Anterior cingulate cortex (tissue), 58 donors: ENCODE data around the gene ARAP1.

Source experiments
- DNase-seq, 58 donors: peaks; one replicate each; lab custom pipeline; 2025; lab: John Stamatoyannopoulos, UW

The ARAP1 gene

DNA sequence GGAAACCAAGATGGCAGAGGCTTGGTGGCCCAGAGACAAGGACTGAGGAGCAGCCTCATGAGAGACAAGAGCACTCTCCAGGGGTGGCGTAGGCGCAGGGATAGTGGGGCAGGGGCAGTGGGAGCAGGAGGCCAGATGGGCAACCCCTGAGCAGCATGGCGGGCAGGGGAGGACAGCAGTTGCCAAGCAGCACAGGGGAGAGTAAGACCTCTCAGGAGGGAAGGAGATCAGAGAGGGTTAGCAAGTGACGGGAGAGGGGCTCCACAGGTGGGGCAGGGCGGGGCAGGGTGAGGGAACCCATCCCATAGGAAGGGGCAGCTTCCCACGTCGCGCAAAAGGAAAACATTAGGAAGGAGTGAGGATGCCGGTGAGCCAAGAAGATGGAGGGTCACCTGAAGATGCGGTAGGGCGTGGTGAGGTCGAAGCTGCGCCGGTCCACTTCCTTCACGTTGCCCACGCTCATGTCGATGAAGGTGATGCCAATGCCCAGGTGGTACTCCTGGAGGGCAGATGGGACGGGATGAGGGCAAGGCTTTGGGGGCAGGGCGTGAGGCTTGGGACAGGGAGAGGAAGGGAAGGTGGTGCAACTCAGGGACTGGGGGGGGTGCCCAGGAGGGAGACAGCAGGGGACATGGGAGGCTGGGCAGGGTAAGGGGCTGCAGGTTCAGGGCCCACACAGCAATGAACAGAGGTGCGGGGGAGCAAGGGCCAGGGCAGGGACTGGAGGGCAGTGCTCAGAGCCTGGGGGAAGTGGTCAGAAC lies 42.5 kb downstream of the ARAP1 start:
- DNase-seq: no peak

DNA sequence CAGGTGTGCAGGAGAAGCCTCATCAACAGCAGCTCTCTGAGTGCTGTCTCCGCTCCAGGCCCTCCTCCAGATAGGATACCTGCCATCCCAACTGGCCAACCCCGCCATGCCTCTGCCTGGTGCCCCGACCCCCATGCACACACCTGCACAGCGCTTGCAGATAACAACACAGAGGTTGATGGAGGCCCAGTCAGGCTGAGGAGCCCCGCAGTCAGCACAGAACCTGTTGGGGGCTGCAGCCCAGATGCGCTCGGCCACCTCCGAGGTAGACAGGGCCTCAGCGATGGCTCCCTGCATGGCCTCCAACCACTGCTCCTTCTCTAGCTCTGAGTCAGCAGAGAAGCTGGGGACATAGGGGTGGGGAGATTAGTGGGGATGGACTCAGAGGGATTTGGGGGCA lies 45.2 kb downstream of the ARAP1 start:
- no peak for DNase-seq

DNA sequence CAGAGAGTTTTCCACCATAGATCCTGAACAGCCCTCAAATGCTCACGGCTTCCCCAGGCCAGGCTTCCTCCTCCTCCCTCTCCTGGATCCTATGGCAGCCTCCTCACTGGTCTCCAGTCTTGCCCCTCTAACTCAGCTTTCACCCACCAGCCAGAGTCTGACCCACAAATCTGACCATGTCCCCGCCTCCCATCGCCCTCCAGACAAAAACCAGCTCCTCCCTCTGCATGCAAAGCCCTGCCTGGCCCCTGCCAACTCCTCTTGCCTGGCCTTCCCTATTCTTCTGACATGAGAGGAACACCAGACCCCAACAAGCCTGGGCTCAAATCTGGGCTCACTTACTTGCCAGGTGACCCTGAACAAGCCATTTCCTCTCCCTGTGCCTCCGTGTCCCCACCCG lies 45.6 kb downstream of the ARAP1 start:
- DNase-seq: no peak

DNA sequence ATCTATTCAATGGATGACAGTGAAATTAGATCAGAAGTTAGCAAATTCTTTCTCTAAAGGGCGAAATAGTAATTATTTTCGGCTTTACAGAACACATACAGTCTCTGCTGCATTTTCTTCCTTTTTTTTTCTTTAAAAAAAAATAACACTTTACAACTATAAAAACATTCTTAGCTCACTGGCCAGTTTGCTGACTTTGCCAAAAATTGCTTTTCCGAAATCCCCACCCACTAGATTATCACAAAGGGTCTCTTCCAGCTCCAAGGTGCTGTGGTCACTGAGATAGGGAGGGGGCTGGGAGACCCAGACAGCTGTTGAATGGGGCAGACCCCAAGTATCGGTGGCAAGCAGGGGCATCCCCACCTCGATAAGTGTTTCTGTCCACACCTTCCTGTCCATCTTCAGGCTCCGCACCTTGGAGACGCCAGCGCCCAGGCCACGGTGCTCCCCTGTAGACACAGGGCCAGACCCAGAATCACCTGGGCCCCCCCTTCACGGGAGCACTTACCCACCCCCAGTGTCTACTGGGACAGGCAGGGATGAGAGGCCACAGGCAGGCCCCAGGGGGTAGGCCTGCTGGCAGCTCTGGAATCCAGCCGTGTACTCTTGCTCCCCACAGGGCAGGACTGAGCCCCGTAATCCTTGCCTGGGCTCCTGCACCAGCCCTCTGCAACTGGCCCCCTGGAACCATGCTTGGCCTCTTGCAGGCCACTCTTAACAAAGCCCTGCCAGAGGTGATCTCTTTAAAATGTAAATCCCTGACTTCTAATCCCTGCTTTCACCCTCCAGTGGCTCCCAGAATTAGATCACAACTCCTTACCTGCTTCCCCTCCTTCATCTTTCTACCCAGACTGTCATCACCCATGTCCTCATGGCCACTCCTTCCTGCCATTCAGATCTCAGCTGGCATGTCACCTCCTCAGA lies 46.5 kb downstream of the ARAP1 start:
- DNase-seq: no peak

DNA sequence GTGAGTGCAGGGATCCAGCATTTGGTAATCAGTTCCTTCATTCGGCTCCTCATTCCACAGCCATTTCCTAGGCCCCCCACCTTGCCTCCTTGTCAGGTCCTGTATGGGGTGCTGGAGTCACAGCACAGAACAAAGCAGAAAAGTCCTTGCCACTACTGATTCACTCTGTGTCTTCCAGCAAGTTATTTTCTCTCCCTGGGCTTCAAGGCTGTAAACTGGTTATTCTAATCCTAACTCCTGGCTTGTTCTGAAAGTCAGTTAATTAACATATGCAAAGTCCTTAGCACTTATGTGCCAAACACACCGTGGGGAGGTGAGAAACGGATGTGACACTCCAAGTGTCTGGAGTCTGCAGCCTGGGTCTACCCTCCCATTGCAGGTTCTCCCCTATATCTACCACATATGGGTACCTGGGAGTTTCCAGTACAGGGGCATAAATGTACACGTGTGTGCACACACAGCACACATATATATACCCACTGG lies 47.4 kb downstream of the ARAP1 start:
- no peak for DNase-seq

DNA sequence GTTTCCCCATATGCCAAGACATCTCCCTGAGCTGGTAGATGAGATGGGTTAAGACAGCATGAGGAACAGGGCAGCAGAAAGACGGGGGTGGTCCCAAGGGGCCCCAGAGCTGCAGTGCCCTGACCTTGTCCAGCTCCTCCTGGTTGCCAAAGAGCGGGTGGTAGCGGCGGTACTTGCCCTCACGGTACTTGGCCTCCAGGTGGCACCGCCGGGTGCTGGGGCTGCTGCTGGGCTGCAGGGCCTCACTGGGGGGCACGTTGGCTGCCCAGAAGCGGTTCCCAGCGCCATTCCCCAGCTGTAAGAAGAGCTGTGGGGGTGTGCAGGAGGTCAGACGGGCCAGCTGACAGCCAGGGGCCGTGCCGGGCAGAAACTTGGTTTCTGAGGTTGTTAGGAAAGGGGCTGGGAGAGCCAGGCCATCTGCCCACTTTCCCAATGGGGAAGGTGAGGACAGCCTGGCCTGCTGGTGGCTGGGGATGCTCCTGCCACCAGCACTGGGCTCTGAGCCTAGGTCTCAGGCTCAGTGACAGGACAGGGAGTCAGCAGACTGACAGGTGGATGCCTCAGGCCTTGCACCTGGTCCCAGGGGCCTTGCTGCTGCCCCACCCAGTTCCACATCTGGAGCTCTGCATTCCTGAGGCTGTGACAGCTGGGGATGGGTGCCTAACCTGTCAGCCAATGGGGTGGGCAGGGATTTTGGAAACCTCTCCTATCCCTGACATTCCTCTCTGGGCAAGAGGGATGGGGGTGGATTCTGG lies 48.0 kb downstream of the ARAP1 start:
- no peak for DNase-seq

DNA sequence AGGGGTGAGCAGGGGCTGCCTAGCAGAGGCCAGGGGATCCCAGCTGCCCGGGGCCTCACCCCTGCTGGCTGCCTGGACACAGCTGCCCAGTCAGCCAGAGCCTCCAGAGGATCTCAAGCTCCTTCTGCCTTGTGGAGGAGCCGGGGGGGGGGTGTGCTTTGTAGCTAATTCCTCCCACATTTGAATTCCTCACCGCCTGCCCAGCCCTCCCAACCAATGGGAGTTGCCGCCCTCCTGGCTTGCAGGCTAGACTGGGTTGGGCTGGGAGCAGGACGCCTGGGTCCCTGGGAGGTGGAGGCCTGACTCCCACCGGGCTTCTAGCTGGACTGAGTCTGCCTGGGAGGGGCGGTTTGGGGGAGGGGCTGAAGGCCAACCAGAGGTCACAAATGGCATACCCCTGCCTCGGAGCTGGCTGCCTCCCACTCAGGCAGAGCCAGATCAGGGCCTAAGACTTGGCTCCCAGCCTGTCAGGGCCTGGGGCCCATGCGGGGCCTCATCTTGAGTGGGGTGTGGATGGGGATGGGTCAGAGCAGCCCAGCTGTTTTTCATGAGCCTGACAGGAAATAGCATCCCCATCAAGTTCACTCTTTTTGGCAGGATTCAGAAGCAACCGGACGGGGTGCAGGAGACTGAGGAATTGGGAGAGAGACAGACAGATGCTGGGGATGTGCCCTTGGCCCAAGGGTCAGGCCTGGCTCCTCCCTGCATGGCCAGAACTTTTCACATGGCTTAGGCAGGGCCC lies 48.8 kb downstream of the ARAP1 start:
- peak in 13 of 58 donors; percentile 9 to 47 (median 30) for DNase-seq

DNA sequence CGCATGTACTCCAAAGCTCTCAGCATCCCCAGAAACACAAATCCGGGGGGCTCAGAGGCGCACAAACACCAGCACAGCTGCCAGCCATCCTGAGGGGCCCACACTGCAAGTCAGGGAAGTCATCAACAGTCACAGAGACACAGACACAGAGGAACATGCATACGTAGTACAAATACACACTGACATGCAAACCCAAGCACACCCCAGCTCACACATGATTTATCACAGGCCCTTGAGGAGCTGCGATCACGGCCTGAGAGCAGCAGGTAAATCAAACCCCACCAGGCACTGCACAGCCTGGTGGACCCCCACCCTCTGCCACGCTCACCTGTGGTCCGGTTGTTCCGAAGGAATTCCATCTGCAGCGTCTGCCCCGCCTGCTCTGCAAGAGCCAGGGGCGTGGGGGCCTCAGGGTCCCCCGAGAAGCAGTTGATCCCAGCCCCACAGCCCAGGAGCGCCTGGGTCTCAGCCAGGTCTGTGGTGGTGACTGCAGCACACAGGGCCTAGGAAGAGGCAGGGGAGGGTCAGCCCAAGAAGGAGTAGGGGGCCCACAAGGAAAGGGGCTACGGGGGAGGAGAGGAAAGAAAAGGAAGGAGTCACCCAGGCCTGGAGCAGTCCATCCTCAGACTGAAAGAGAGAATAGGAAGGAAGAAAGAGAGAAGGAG lies 49.5 kb downstream of the ARAP1 start:
- no peak for DNase-seq

DNA sequence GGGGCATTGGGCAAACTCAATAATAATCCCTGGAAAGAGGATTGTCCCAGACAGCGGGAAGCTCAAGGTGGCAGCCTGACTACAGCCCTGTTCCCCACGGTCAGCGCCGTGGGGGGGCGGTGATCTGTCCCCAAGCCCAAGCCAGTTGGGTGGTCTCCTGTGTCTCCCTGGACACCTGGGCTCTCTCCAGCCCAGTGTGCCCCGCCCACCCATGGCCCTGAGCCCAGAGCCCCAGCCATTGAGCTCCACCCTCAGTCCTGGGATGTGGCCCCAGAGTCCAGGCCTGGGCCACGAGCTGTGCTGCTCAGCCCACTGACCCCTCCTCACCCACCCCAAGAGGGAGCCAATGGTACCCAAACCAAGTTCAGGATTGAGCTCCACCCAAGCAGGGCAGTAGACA lies 50.1 kb downstream of the ARAP1 start:
- DNase-seq: peak in 1 of 58 donors; percentile 6

DNA sequence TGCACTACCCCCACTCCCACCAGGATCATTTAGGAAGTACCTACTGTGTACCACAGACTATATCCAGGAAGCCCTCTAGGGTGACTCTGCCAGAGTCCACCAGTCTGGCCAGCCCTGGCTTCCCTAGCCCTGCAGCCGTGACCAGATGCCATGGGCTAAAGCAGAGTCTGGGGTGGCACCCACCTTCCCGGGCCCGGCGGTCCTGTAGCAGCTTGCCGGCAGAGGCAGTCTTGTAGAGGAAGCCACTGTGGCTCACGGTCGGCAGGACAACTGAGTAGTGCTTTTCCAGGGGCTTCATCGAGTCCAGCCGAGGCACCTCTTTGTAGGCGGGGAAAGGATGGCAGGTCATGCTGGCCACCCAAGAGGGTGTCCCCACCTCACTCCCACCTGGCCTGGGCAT lies 50.7 kb downstream of the ARAP1 start:
- no peak for DNase-seq

DNA sequence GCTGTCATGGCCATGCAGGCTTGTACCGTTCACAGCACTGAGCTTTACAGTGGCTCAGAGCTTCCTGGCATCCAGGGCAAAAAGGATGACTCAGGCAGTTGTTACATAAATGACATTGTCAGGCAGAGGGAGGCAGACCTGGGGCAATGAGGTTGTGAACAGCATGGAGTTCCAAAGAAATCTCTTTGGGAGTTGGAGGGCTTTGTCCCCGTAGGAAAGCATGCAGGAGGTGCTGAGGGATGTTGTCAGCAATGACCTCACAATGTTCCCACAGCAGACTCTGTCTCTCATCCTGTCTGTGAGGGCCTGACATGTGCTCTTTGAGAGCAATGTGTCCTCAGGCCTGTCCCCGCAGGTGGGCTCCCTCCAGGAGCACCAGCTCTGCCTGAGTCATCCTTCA lies 52.1 kb downstream of the ARAP1 start:
- DNase-seq: no peak

DNA sequence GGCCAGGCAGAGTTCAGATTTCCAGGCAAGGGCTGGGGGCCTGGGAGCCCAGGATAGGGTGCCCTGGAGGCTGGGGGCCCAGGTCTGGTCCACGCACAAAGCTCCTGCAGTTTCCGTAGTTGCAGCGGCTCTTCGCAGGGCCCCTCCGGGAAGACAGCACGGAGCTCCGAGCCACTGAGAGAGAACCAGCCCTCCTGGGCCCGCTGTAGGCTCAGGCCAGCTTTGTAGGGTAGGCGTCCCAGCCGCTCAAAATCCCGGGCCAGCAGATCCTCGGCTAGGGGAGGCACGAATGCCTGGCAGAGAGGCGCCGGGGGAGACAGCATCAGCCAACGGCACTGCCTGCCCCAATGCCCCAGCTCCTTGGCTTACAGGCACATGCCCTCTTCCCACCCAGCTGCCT lies 54.4 kb downstream of the ARAP1 start:
- no peak for DNase-seq

DNA sequence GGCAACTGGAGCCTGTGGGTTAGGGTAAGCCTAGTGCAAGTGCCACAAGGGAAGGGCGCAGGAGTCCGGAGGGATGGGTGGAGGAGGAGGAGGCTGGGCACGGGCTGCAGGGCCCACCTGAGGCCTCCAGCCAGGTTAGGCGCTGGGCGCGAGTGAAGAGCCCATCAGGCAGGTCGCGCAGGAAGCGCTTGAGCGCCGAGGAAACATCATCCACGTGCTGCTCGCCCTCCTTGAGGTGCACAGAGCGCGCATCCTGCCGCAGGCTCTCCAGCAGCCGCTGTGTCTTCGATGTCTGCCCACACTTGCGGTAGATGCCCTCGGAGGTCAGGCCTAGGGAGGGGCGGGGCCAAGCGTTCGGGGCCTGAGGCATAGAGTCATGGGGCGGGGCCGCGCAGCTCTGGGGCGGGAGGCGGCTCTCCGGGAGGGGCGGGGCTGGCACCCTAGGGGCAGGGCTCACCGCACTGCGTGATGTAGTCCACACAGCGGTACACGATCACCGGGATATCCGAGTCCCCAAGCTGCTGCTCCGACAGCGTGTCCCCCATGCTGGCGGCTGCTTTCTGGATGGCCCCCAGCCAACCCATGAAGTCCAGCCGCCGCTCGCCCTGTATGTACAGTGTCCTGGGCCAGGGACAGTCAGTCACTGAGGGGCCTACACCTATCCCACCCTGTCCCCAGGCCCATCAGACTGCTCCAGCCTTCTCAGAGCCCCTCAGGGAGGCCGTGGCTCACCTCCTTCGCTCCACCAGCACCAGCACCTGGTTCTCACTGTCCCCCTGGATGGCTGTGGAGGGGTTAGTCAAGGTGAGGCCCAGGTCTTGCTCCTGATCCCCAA lies 55.1 kb downstream of the ARAP1 start:
- DNase-seq: no peak

DNA sequence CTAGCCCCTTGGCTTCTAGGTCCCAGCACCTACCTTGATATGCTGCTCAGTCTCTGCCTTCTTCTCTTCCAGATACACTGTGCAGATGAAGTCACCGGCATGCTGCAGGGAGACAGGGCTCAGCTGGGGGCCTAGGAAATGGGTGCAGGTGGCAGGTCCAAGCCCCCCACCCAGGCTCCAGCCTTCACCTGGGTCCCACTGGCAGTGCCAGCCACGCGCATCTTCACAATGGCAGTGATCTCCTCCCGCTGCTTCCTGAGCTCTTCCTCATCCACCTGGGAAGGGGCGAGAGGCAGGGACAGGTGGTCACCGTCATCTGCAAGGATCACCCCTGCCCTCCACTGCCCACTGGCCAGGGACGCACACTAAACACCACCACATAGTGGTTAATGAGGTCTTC lies 56.9 kb downstream of the ARAP1 start:
- no peak for DNase-seq

DNA sequence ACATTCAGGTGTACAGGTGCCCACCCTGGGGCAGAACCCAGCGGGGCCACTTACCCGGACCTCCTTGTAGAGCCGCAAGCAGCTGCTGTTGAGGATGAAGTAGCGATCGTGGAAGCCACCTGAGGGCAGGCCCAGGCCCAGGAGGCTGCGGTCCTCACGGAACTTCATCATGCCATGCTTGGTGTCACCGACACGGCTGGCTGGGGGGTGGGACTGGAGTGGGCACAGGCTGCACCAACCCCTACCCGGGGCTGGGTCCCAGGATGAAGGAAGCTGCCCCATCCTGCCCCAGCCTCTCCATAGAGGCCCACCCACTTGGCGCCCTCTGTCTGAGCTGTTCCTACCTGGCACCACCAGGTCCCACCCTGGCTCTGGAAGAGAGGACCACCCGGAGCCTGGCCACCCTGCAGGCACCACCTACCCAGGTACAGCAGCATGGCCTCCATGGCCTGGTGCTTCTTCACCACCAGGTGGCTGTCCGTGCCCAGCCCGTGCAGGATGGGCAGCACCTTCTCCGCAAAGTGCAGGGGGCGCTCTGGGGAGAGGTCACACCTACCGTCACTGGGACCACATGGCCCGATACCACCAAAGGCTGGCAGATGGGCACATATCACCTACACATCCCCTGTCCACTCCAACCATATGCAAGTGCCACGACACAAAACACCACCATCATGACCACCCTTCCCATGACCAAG lies 58.8 kb downstream of the ARAP1 start:
- DNase-seq: no peak

DNA sequence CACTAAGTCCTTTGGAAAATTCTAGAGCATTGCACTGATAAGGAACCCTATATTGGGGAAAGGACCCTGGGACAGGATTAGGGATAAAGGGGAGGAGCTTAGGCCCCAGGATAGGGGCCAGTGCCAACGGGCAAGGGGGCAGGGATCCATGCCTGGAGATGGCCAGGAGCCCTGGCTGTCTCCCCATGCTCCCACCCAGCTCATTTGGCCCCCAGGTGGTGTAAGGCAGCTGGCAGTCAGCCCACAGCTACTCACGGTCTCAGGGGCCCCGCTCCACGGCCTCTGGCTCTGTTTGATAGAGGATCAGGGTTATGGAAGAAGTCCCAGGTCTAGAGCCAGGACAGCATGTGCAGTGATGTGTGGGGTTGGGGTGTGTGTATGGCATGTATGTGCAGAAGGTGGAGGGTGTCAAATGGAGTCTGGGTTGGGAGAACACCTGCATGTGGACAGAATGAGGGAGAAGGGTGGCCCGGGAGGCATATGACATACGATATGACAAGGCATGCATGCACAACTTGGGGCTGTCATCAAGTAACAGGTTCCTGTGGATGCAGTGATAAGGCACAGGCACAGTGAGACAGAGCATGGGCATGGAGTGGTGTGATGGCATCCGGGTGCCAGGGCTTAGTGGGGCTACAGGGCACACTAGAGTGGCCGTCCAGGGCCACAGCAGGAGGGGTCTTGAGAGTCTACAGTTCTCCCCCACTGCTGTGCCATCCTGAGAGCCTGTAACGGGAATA lies 59.5 kb downstream of the ARAP1 start:
- DNase-seq: no peak

DNA sequence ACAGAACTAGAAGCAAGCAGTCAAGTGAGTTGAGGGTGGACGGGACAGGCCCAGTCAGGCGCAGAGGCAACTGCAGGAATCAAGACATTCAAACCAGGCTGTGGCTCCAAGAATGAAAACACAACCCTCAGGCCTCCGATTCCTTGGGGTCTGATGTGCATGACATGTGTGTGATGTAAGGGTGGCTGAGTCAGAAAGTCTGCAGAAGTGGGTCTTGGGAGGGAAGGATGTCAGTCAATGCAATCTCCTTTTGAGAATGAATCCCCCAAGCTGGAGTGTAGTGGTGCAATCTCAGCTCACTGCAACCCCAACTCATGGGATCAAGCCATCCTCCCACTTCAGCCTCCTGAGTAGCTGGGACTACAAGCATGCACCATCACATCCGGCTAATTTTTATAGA lies 62.0 kb downstream of the ARAP1 start:
- no peak for DNase-seq
